HEK293 (cell line): ENCODE data around the gene PRAF2.

Experiments used
- CTCF ChIA-PET: fragments of 350-600 bp; formaldehyde crosslinking; extraction: SDS; loops from one replicate; lab custom pipeline; 2021; ENCODE audit warnings: antibody characterized with exemption; lab: Yijun Ruan, JAX
- POLR2A ChIA-PET: fragments of 300-600 bp; formaldehyde crosslinking; extraction: SDS; loops from one replicate; lab custom pipeline; 2020; ENCODE audit warnings: antibody characterized with exemption, inconsistent platforms; lab: Yijun Ruan, JAX
- H3K27ac ChIP-seq: fragments of 200-500 bp; sonication (Bioruptor generic); 2 replicates; pipeline ENCODE4 v1.5.1; 2014; ENCODE audit warnings: low read depth, low read length, control low read depth, inconsistent platforms; ENCODE audit errors: extremely low read depth
- H3K36me3 ChIP-seq, 2 experiments: fragments of 200-500 bp in 1 of 2; sonication (Bioruptor generic) in 1 of 2; 1 replicate in 1 of 2; 2 replicates in 1 of 2; pipeline ENCODE4 v1.5.1; 2014 to 2017; ENCODE audit warnings: inconsistent platforms in 2 of 2, low read length in 2 of 2; ENCODE audit not compliant: control insufficient read depth in 2 of 2, insufficient read depth in 1 of 2
- H3K4me1 ChIP-seq: fragments of 200-500 bp; sonication (Bioruptor generic); 2 replicates; pipeline ENCODE4 v1.5.1; 2014; ENCODE audit warnings: mild to moderate bottlenecking, low read length, inconsistent platforms; ENCODE audit not compliant: control insufficient read depth, insufficient read depth
- H3K4me3 ChIP-seq: 2 replicates; pipeline ENCODE4 v1.5.1; 2011; ENCODE audit warnings: low read depth, mild to moderate bottlenecking, control low read depth, low read length, moderate library complexity
- H3K9me3 ChIP-seq: fragments of 200-500 bp; sonication (Bioruptor generic); 2 replicates; pipeline ENCODE4 v1.5.1; 2014; ENCODE audit warnings: low read depth, low read length, inconsistent platforms; ENCODE audit not compliant: control insufficient read depth, insufficient read depth
- HIC1 ChIP-seq: fragments of 450-650 bp; formaldehyde crosslinking; IDR thresholded peaks from 2 replicates; pipeline ENCODE4 v1.5.1; 2016; ENCODE audit warnings: missing biosample characterization, missing genetic modification characterization
- KLF1 ChIP-seq: fragments of 450-650 bp; formaldehyde crosslinking; IDR thresholded peaks from 2 replicates; pipeline ENCODE4 v1.5.1; 2016; ENCODE audit warnings: missing biosample characterization, missing genetic modification characterization
- PRDM1 ChIP-seq: fragments of 450-650 bp; formaldehyde crosslinking; IDR thresholded peaks from 2 replicates; pipeline ENCODE4; 2016; ENCODE audit warnings: missing biosample characterization, missing genetic modification characterization
- SP7 ChIP-seq: fragments of 450-650 bp; formaldehyde crosslinking; IDR thresholded peaks from 2 replicates; pipeline ENCODE4 v1.5.1; 2016; ENCODE audit warnings: missing biosample characterization, missing genetic modification characterization
- ZBTB17 ChIP-seq: fragments of 450-650 bp; formaldehyde crosslinking; IDR thresholded peaks from 2 replicates; pipeline ENCODE4 v1.5.1; 2016; ENCODE audit warnings: missing biosample characterization, missing genetic modification characterization
- ZBTB7A ChIP-seq: fragments of 450-650 bp; formaldehyde crosslinking; IDR thresholded peaks from 2 replicates; pipeline ENCODE4 v1.5.1; 2016; ENCODE audit warnings: low read depth, missing biosample characterization, missing genetic modification characterization
- ZEB2 ChIP-seq: fragments of 450-650 bp; formaldehyde crosslinking; IDR thresholded peaks from 2 replicates; pipeline ENCODE4 v1.5.1; 2016; ENCODE audit warnings: missing biosample characterization, missing genetic modification characterization
- ZIC2 ChIP-seq: fragments of 450-650 bp; formaldehyde crosslinking; IDR thresholded peaks from 2 replicates; pipeline ENCODE4 v1.5.1; 2016; ENCODE audit warnings: missing biosample characterization, missing genetic modification characterization
- ZNF146 ChIP-seq: fragments of 450-650 bp; formaldehyde crosslinking; IDR thresholded peaks from 2 replicates; pipeline ENCODE4 v1.5.1; 2016; ENCODE audit warnings: missing biosample characterization, missing genetic modification characterization
- ZNF175 ChIP-seq: fragments of 450-650 bp; formaldehyde crosslinking; IDR thresholded peaks from 2 replicates; pipeline ENCODE4 v1.5.1; 2016; ENCODE audit warnings: missing biosample characterization, missing genetic modification characterization
- ZNF19 ChIP-seq: fragments of 450-650 bp; formaldehyde crosslinking; IDR thresholded peaks from 2 replicates; pipeline ENCODE4; 2016; ENCODE audit warnings: missing biosample characterization, missing genetic modification characterization, low read depth
- ZNF214 ChIP-seq: fragments of 450-650 bp; formaldehyde crosslinking; IDR thresholded peaks from 2 replicates; pipeline ENCODE4 v1.5.1; 2017; ENCODE audit warnings: missing biosample characterization, mild to moderate bottlenecking, missing genetic modification characterization, borderline replicate concordance
- ZNF221 ChIP-seq: fragments of 450-650 bp; formaldehyde crosslinking; IDR thresholded peaks from 2 replicates; pipeline ENCODE4 v1.5.1; 2017; ENCODE audit warnings: missing biosample characterization, missing genetic modification characterization, borderline replicate concordance
- ZNF302 ChIP-seq: fragments of 450-650 bp; formaldehyde crosslinking; IDR thresholded peaks from 2 replicates; pipeline ENCODE4 v1.5.1; 2016; ENCODE audit warnings: missing biosample characterization, missing genetic modification characterization, low read depth
- ZNF366 ChIP-seq: fragments of 450-650 bp; formaldehyde crosslinking; conservative IDR thresholded peaks from 2 replicates; pipeline ENCODE4 v1.5.1; 2016; ENCODE audit warnings: missing biosample characterization, missing genetic modification characterization
- ZNF394 ChIP-seq: fragments of 450-650 bp; formaldehyde crosslinking; IDR thresholded peaks from 2 replicates; pipeline ENCODE4 v1.5.1; 2016; ENCODE audit warnings: missing biosample characterization, missing genetic modification characterization, mild to moderate bottlenecking, moderate library complexity, borderline replicate concordance
- ZNF426 ChIP-seq: fragments of 450-650 bp; formaldehyde crosslinking; IDR thresholded peaks from 2 replicates; pipeline ENCODE4 v1.5.1; 2017; ENCODE audit warnings: missing biosample characterization, missing genetic modification characterization, mild to moderate bottlenecking, inconsistent platforms, moderate library complexity
- ZNF513 ChIP-seq: fragments of 450-650 bp; IDR thresholded peaks from 2 replicates; pipeline ENCODE4 v1.5.1; 2018; ENCODE audit warnings: missing biosample characterization, missing genetic modification characterization
- ZNF544 ChIP-seq: fragments of 450-650 bp; formaldehyde crosslinking; IDR thresholded peaks from 2 replicates; pipeline ENCODE4 v1.5.0; 2017; ENCODE audit warnings: missing biosample characterization, missing genetic modification characterization
- ZNF558 ChIP-seq: fragments of 450-650 bp; formaldehyde crosslinking; IDR thresholded peaks from 2 replicates; pipeline ENCODE4 v1.5.1; 2016; ENCODE audit warnings: missing biosample characterization, missing genetic modification characterization
- ZNF561 ChIP-seq: fragments of 450-650 bp; IDR thresholded peaks from 2 replicates; pipeline ENCODE4 v1.5.1; 2018; ENCODE audit warnings: missing biosample characterization, missing genetic modification characterization, borderline replicate concordance
- ZNF571 ChIP-seq: fragments of 450-650 bp; formaldehyde crosslinking; IDR thresholded peaks from 2 replicates; pipeline ENCODE4 v1.5.0; 2017; ENCODE audit warnings: missing biosample characterization, missing genetic modification characterization
- ZNF610 ChIP-seq: fragments of 450-650 bp; formaldehyde crosslinking; IDR thresholded peaks from 2 replicates; pipeline ENCODE4 v1.5.1; 2016; ENCODE audit warnings: missing biosample characterization, missing genetic modification characterization, borderline replicate concordance
- ZNF704 ChIP-seq: fragments of 450-650 bp; formaldehyde crosslinking; IDR thresholded peaks from 2 replicates; pipeline ENCODE4 v1.5.1; 2016; ENCODE audit warnings: missing biosample characterization, missing genetic modification characterization
- ZNF785 ChIP-seq: fragments of 450-650 bp; formaldehyde crosslinking; IDR thresholded peaks from 2 replicates; pipeline ENCODE4 v1.5.1; 2016; ENCODE audit warnings: missing biosample characterization, missing genetic modification characterization
- ZNF830 ChIP-seq: fragments of 450-650 bp; IDR thresholded peaks from 2 replicates; pipeline ENCODE4 v1.5.0; 2018; ENCODE audit warnings: missing biosample characterization, missing genetic modification characterization, low read depth, mild to moderate bottlenecking, moderate library complexity
- ZXDB ChIP-seq: fragments of 450-650 bp; formaldehyde crosslinking; IDR thresholded peaks from 2 replicates; pipeline ENCODE4 v1.5.1; 2016; ENCODE audit warnings: missing biosample characterization, missing genetic modification characterization
- TF ChIP-seq, protein P1 (sequence below): fragments of 450-650 bp; formaldehyde crosslinking; IDR thresholded peaks from 2 replicates; pipeline ENCODE4 v1.5.1; 2017; ENCODE audit warnings: missing biosample characterization, missing genetic modification characterization
- TF ChIP-seq, protein P2 (sequence below): fragments of 450-650 bp; formaldehyde crosslinking; IDR thresholded peaks from 2 replicates; pipeline ENCODE4 v1.5.1; 2016; ENCODE audit warnings: missing biosample characterization, missing genetic modification characterization, low read depth

The PRAF2 gene

DNA sequence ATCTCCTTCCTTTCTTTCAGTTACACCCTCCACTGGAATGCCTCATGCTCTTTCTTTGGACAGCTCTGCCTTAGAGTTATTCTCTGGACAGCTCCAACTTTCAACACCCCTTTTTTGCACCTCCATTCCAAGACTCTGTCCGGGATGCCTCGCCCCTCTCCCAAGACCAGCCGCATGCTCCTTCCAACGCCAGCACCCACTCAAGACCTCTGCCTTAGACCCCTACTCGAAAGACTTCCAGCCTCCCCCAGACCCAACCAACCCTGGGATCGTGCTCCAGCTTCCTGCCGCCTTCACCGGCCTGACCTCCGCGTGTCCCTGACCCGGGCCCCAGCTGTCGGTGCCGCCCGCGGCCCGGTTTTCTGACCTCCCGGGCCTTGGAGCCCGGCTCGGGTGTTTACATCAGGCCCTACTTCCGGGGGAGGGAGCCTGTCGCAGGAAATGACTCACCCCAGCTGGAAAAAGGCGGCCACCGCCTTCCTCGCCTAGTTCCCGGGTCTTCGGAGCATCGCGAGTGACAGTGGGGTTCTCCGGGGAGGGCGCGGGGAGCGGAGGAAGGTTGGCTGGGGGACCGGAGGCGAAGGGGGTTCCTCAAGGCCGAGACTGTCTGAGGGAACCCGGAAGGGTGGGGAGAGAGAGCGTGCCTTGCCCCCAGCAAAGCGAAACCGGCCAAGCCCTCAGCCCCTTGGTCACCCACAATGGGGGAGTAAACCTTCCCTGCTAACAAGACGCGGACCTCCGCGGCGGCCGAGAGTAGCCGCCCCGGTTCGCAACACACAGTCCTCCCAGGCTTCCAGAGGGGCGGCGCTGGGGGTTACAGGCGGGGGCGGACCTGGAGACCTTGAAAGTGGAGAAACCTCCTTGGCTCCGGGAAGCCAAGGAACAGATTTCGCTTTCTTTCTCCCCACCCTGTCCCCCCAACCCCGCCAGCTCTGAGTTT lies 6.0 kb upstream of the PRAF2 start, which contains the start of gene WDR45:
Gene WDR45, minus strand, starts transcription at position 399 of the 940 bp plus-strand sequence. CDS start 1,792 bp downstream, outside the sequence.
- Histone ChIP-seq H3K27ac (peak within 1 kb of the TSS; percentile 83), H3K9me3 (no peaks in the 10 kb centered on the region), H3K36me3 (peaks cover 0 to 33% of the 10 kb centered on the region in 2 experiments; a peak in 1 of 3 replicates), H3K4me3 (peak within 1 kb of the TSS; percentile 66), H3K4me1 (no peaks in the 10 kb centered on the region)
- CTCF ChIA-PET, result interaction anchor here (0.6 to 1.0 kb wide), 6 partner anchors 21 to 1372 kb away, joined by 3 to 4 read pairs (median 3); partner anchors contain the start of gene CCDC120
- POLR2A ChIA-PET, result interaction anchor here (0.7 to 1.7 kb wide), 9 partner anchors 10 to 159 kb away, joined by 3 to 4 read pairs (median 3); partner anchors contain the start of genes GPKOW, GRIPAP1 and TFE3
- TF ChIP-seq, protein P1, sequence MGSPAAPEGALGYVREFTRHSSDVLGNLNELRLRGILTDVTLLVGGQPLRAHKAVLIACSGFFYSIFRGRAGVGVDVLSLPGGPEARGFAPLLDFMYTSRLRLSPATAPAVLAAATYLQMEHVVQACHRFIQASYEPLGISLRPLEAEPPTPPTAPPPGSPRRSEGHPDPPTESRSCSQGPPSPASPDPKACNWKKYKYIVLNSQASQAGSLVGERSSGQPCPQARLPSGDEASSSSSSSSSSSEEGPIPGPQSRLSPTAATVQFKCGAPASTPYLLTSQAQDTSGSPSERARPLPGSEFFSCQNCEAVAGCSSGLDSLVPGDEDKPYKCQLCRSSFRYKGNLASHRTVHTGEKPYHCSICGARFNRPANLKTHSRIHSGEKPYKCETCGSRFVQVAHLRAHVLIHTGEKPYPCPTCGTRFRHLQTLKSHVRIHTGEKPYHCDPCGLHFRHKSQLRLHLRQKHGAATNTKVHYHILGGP (tag by site-specific recombination), result no peak
- TF ChIP-seq ZNF830 (tag by site-specific recombination) (no peak), ZNF561 (tag by site-specific recombination) (peak; percentile 72), ZNF610 (tag by site-specific recombination) (no peak), ZXDB (tag by site-specific recombination) (peak; percentile 68), ZNF302 (tag by site-specific recombination) (no peak), SP7 (peak; percentile 66), ZNF426 (tag by site-specific recombination) (no peak), ZEB2 (tag by site-specific recombination) (0 out of 2 replicates have a peak, but pooled peaks have one; percentile 55), ZNF785 (tag by site-specific recombination) (no peak), ZNF366 (tag by site-specific recombination) (no peak), KLF1 (tag by site-specific recombination) (peak; percentile 64), ZBTB7A (tag by site-specific recombination) (no peak), ZNF175 (no peak), ZNF571 (tag by site-specific recombination) (no peak), ZBTB17 (0 out of 2 replicates have a peak, but pooled peaks have one; percentile 40), ZNF558 (tag by site-specific recombination) (no peak), ZNF214 (no peak), ZNF221 (tag by site-specific recombination) (no peak), ZNF544 (tag by site-specific recombination) (no peak), ZNF146 (no peak; the same call in 1 of the 2 replicates), ZIC2 (tag by site-specific recombination) (no peak), ZNF394 (tag by site-specific recombination) (0 out of 2 replicates have a peak, but pooled peaks have one; percentile 9), PRDM1 (peak; percentile 61), HIC1 (tag by site-specific recombination) (no peak), ZNF513 (tag by site-specific recombination) (peak; percentile 52; the same call in 1 of the 2 replicates), ZNF19 (no peak), ZNF704 (tag by site-specific recombination) (no peak)
- TF ChIP-seq, protein P2, sequence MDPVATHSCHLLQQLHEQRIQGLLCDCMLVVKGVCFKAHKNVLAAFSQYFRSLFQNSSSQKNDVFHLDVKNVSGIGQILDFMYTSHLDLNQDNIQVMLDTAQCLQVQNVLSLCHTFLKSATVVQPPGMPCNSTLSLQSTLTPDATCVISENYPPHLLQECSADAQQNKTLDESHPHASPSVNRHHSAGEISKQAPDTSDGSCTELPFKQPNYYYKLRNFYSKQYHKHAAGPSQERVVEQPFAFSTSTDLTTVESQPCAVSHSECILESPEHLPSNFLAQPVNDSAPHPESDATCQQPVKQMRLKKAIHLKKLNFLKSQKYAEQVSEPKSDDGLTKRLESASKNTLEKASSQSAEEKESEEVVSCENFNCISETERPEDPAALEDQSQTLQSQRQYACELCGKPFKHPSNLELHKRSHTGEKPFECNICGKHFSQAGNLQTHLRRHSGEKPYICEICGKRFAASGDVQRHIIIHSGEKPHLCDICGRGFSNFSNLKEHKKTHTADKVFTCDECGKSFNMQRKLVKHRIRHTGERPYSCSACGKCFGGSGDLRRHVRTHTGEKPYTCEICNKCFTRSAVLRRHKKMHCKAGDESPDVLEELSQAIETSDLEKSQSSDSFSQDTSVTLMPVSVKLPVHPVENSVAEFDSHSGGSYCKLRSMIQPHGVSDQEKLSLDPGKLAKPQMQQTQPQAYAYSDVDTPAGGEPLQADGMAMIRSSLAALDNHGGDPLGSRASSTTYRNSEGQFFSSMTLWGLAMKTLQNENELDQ (tag by site-specific recombination), result no peak
